NCI-H146 (cell line): ENCODE results near the gene BABAM2.

ENCODE experiments used
- DNase-seq: peaks from one replicate; lab custom pipeline; 2025; lab: John Stamatoyannopoulos, UW

Gene BABAM2

DNA sequence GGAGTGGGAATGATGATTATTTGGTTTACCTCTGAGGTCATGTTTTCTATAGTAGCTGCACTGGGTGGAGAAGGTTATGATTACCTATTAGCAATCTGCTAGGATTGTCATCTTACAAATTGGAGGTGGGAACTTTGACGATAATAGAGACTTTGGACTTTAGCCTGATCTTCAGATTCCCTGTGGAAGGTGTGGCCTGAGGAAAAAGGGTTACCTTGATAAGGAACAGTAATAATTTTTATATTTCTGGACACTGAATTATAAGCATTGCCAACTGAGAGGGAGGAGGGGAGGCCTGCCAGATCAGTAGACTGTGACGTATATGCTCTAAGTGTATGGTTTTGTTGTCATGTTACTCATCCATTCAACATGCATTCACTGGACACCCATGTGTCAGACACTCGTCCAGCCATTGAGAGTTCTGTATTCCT, 318.7 kb downstream of the BABAM2 start:
- DNase-seq, result no peak

DNA sequence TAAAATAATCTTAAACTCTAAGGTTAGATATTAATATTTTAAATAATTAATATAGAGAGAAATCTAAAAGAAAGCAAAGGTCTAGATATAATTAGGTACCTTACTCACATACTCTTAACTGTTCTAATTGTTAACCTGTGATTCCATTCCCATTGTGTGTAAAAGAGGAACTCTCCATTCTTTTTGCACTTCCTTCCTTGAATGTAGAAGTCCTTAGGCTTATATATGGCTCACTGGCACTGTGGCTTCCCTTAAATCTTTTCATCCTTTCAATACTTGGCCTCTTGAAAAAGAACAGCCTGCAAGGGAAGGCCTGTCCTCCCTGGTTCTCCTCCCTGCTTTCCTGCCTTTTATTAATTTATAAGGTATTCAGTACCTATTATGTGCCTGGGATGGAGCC, 319.3 kb downstream of the BABAM2 start:
- DNase-seq, result no peak

DNA sequence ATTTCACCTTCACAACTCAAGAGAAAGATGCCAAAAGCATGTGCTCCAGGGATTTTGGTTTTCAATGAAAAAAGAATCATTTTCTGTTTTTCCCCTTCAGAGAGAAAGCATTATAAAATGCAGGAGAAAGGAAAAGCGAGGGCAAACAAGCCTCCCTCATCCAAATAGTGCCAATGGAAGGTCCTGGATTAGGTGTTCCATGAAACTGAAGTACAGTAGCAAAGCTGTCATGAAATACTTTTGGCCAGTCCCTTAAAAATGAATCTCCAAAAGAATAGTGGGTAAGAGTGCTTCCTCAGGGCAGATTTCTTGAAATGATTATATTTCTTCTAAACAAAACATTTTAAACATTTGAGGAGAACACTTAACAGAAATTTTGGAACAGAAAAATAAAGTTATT, 320.0 kb downstream of the BABAM2 start:
- no peak for DNase-seq

DNA sequence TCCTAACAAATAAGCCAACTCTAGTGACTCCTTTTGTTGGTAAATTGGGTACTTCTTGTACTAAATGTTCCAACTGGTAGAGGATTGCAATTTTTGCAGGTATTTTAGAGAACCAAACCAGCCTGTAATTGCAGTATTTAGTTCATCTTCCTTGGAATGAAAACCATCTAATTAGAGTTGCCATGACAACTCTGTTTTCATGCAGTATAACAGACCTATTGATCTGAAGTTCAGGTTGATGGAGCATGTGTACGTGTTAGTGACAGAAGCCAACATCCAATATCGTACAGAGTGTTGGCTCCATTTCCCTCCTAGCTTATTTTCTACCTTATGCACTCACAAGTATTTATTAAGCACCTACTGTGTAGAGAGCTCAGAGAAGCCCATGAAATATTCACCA, 325.8 kb downstream of the BABAM2 start:
- DNase-seq, result peak; percentile 75

- DNase-seq, result no peak
Observed at GRCh38 chr2:28217042-28217740, 326.7 kb downstream of the BABAM2 start.

DNA sequence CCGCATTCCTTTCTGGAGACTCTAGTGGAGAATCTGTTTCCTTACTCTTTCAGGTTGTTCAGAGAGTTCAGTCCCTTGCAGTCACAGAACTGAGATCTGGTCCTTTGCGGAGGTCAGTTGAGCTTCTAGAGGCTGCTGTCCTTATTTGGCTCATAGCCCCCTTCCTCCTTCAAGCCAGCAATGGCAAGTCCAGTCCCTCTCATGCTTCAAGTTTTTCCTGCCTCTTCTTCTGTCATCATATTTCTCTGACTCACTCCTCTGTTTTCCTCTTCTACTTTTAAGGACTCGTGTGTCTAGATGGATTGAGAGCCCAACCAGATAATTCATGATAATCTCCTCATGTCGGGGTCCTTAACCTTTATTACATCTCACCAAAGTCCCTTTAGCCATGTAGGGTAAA, 328.6 kb downstream of the BABAM2 start:
- no peak for DNase-seq

- no peak for DNase-seq
Observed at GRCh38 chr2:28219758-28220368, 329.3 kb downstream of the BABAM2 start.

DNA sequence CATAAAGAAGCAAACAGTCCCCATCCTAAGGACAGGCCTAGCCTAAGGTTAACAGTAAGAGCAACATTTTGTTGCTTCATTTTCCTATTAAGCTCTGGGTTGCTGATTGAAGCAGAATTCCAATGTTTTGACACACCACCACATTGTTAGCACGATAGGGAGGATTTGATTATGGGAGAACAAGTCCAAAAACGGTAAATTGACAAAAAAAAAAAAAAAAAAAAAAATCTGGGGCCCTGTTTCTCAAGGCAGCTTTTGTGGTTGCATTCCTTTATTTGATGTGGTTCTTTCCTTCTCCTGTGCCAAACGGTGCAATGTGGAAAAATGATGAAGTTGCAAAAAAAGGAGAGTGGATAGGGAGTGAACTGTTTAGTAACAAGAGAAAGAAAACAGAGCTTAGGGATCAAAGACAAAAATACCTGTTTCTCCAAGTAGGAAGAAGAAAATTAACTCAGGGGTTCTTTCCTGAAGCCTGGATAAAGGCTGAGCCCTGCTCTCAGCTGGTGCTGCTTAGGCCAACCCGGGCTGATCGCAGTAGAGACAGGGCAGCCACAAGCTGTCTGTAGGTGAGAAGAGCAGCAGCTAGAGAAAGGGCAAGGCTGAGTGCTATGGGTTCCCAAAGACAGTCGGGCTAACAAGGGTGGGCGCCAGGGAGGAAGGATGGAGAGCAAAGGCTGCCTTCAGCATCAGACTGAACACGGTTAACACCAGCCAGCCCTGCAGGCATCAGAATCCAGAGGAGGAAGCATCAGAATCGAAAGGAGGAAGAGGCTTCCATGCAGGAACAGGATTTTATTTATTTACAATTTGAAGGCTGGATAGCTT, 334.3 kb downstream of the BABAM2 start:
- DNase-seq, result no peak

DNA sequence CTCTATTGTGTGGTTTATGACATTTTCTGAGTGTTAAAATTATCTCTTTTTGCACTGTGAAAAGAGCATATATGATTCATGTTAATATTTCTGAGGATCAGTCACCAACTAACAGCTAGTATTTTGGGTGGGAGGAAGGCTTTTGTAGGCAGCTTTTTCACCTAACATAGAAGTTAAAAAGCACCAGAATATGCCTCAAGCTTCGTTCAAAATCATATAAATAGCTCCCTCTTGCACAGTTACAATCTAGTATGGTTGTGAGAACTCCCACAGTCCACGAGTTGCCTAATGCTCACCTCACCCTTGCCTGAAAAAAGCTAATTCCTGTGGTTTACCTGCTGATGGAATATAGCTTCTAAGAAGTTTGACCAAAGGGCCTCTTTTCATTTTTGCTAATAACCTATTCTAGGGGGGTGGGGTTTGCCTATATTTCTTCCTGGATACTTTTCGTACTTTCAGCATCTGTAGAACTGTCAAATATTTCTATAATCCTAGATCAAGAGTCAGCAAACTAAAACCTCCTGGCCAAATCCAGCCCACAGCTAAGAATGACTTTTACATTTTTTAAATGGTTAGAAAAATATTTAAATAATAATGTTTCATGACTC, 335.0 kb downstream of the BABAM2 start:
- no peak for DNase-seq

GRCh38 chr2:28226558-28226957, 336.0 kb downstream of the BABAM2 start:
- no peak for DNase-seq

GRCh38 chr2:28227498-28227897, 337.0 kb downstream of the BABAM2 start:
- no peak for DNase-seq

- no peak for DNase-seq
Observed at GRCh38 chr2:28228434-28228995, 338.0 kb downstream of the BABAM2 start.

- no peak for DNase-seq
Observed at GRCh38 chr2:28231110-28231631, 340.6 kb downstream of the BABAM2 start.

GRCh38 chr2:28232295-28232694, 341.8 kb downstream of the BABAM2 start:
- DNase-seq, result no peak

DNA sequence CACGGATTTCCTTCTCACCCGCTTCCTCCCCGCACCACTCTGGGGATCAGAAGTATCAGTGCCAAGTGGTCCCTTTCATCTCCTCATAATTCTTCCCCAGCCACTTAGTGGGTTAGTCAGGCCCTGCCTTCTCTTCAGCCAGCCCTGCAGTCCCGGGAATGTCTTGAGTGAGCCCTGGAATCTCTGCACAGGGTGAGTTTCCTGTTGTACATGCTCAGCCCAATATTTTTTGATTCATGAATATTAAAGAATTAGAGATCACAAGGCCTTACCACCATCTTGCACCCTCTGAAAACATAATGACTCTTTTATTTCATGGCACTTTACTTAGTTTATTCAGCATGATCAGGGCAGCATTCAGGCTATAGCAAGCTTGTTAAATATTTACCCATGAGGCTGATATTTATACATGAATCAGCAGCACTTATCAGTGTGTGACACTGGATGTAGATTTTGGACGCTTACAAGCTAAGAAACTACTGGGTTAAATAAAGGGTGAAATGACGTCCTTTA, 342.7 kb downstream of the BABAM2 start:
- DNase-seq, result peak; percentile 8

- DNase-seq, result no peak
Observed at GRCh38 chr2:28234807-28235206, 344.3 kb downstream of the BABAM2 start.

DNA sequence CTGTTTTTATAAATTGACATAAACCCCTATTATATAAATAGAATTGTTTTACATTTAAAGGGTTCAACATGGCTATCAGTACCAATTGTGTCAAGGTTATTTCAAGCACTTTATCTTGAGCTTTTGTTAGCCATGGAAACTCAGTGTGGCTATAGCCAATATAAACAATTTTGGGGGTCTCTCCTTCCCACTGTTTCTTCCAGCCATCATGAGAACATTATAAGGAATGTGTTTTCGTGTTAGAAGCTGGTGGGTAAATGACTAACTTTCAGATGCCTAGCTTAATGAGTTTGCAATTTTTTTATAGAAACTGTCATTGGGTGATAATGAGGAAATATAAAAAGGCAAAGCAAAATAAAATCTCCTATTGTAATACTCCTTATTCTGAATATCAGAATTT, 348.7 kb downstream of the BABAM2 start:
- no peak for DNase-seq

DNA sequence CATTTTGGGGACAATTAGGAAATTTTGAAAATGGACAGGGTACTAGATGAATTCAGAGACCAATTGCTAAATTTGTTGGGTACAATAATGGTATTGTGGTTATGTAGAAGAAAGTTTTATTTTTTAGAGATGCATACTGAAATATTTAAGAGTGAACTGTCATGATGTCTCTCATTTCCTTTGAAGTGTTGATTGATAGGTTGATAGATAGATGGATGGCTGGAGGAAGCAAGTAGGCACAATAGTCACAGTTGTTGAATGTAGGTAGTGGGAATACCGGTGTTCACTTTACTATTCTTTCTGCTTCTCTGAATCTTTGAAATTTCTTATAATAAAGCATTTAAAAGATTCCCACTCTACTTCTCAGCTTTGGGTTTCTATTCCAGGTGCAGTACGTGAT, 350.4 kb downstream of the BABAM2 start:
- no peak for DNase-seq

- DNase-seq, result no peak
Observed at GRCh38 chr2:28247290-28247689, 356.8 kb downstream of the BABAM2 start.

DNA sequence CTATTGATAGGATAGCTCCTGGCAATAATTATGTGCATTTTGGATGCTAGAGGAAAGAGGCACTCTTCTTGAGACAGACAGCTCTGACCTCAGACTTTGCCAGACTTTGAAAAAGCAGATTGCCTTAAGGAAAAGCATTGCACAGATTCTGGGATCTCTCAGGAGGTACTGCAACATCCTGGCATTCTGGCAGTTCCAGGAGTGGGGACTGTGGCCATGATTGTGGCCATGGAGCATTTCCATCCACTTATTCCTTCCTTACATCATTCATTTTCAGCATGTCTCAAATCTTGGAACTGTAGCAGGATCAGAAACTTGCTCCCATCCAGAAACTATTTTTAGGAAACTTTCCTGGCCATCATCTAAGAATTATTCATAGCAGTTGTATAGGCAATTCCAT, 357.2 kb downstream of the BABAM2 start:
- DNase-seq, result no peak

DNA sequence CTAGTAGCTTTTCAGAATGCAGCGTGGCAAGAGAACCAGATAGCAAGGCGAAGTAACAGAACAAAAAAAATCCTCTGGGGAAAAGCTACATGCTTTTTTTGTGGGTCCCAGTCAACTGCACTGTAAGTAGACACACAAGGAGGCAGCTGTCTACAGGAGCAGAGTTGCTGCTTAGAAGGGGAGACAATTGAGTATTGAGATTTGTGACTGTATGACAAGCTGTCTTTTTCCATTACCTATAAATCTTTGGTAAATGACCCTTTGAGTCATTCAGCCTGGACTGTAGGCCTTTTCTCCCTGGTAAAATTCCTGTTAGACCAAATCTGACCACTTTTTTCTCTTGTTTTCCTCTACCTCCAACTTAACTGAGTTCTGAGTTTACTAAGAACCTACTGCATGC, 358.0 kb downstream of the BABAM2 start:
- DNase-seq, result no peak

- no peak for DNase-seq
Observed at GRCh38 chr2:28250006-28250405, 359.5 kb downstream of the BABAM2 start.
